ENCODE measurements around the gene GTPBP1.

The GTPBP1 gene

GRCh38 chr22:38773363-38773946, 67.7 kb downstream of the GTPBP1 start:
- no peak overlapping the region for H3K27ac ChIP-seq (ENCODE audit: low read depth, low read length)
- no peak overlapping the region for H2AFZ ChIP-seq (ENCODE audit: low read depth, low read length, severe bottlenecking)
- no peak overlapping the region for H3K9ac ChIP-seq (ENCODE audit: low read length)
- H3K27me3 ChIP-seq (ENCODE audit: low read length) = no peaks in the 10 kb centered on the region
- H3K36me3 ChIP-seq (ENCODE audit: low read length) = no peaks in the 10 kb centered on the region
- TF ChIP-seq CTCF (IDR thresholded peaks at IDR 0.05; ENCODE audit: insufficient read depth, low read length, poor library complexity, severe bottlenecking) (no peak), EZH2phosphoT487 (conservative IDR thresholded peaks at IDR 0.05; ENCODE audit: low read length) (no peak)
- no peaks in the 10 kb centered on the region for H3K9me3 ChIP-seq (ENCODE audit: insufficient read depth, low read length)
- H3K4me3 ChIP-seq (ENCODE audit: insufficient read depth, low read length, poor library complexity, severe bottlenecking) = no peak overlapping the region
- H3K9me2 ChIP-seq (replicated peaks; ENCODE audit: insufficient read depth, low read length) = no peaks in the 10 kb centered on the region
- H3K4me2 ChIP-seq (ENCODE audit: low read depth, low read length, poor library complexity, severe bottlenecking) = no peak overlapping the region
- no peaks in the 10 kb centered on the region for H4K20me1 ChIP-seq (ENCODE audit: low read depth, low read length)
- no peaks in the 10 kb centered on the region for H3K79me2 ChIP-seq (ENCODE audit: insufficient read depth, low read length)
- no peaks in the 10 kb centered on the region for H3F3A ChIP-seq (ENCODE audit: insufficient read depth)

GRCh38 chr22:38774496-38775166, 68.9 kb downstream of the GTPBP1 start:
- H3K9ac ChIP-seq (ENCODE audit: low read length) = no peak overlapping the region
- no peak overlapping the region for H3K27ac ChIP-seq (ENCODE audit: low read depth, low read length)
- H3K4me2 ChIP-seq (ENCODE audit: low read depth, low read length, poor library complexity, severe bottlenecking) = no peak overlapping the region

GRCh38 chr22:38775656-38776055, 69.9 kb downstream of the GTPBP1 start:
- no peaks in the 10 kb centered on the region for H3K9me2 ChIP-seq (replicated peaks; ENCODE audit: insufficient read depth, low read length)
- H3F3A ChIP-seq (ENCODE audit: insufficient read depth) = no peaks in the 10 kb centered on the region
- no peaks in the 10 kb centered on the region for H3K79me2 ChIP-seq (ENCODE audit: insufficient read depth, low read length)
- no peaks in the 10 kb centered on the region for H3K9me3 ChIP-seq (ENCODE audit: insufficient read depth, low read length)
- no peak overlapping the region for H2AFZ ChIP-seq (ENCODE audit: low read depth, low read length, severe bottlenecking)
- H3K9ac ChIP-seq (ENCODE audit: low read length) = no peak overlapping the region
- TF ChIP-seq EZH2phosphoT487 (conservative IDR thresholded peaks at IDR 0.05; ENCODE audit: low read length) (no peak), CTCF (IDR thresholded peaks at IDR 0.05; ENCODE audit: insufficient read depth, low read length, poor library complexity, severe bottlenecking) (no peak)
- H3K27ac ChIP-seq (ENCODE audit: low read depth, low read length) = no peak overlapping the region
- no peaks in the 10 kb centered on the region for H3K27me3 ChIP-seq (ENCODE audit: low read length)
- no peaks in the 10 kb centered on the region for H3K36me3 ChIP-seq (ENCODE audit: low read length)
- H4K20me1 ChIP-seq (ENCODE audit: low read depth, low read length) = no peaks in the 10 kb centered on the region
- no peak overlapping the region for H3K4me3 ChIP-seq (ENCODE audit: insufficient read depth, low read length, poor library complexity, severe bottlenecking)
- H3K4me2 ChIP-seq (ENCODE audit: low read depth, low read length, poor library complexity, severe bottlenecking) = no peak overlapping the region

More at GRCh38 chr22:38774496-38775166, 68.9 kb downstream of the GTPBP1 start:
- TF ChIP-seq CTCF (IDR thresholded peaks at IDR 0.05; ENCODE audit: insufficient read depth, low read length, poor library complexity, severe bottlenecking) = no peak
- no peak for TF ChIP-seq EZH2phosphoT487 (conservative IDR thresholded peaks at IDR 0.05; ENCODE audit: low read length)
- no peaks in the 10 kb centered on the region for H3K9me2 ChIP-seq (replicated peaks; ENCODE audit: insufficient read depth, low read length)
- no peaks in the 10 kb centered on the region for H3K79me2 ChIP-seq (ENCODE audit: insufficient read depth, low read length)
- H3K4me3 ChIP-seq (ENCODE audit: insufficient read depth, low read length, poor library complexity, severe bottlenecking) = no peak overlapping the region
- no peaks in the 10 kb centered on the region for H3K9me3 ChIP-seq (ENCODE audit: insufficient read depth, low read length)
- no peaks in the 10 kb centered on the region for H3K36me3 ChIP-seq (ENCODE audit: low read length)
- H2AFZ ChIP-seq (ENCODE audit: low read depth, low read length, severe bottlenecking) = no peak overlapping the region
- H3F3A ChIP-seq (ENCODE audit: insufficient read depth) = no peaks in the 10 kb centered on the region
- no peaks in the 10 kb centered on the region for H4K20me1 ChIP-seq (ENCODE audit: low read depth, low read length)
- no peaks in the 10 kb centered on the region for H3K27me3 ChIP-seq (ENCODE audit: low read length)

Measured in SU-DHL-6 (cell line).